H1 (cell line): ENCODE measurements around the gene DNAJC17. TPM values are rescaled to one million over a fixed set of nuclear protein-coding genes. Genes with fewer than 3 reads are reported as not detected.

Experiments used
- SIRT6 ChIP-seq: IDR thresholded peaks from one replicate; pipeline ENCODE4 v1.7.1; 2012; ENCODE audit warnings: low read length, inconsistent platforms
- polyA plus RNA-seq, 7 experiments: library from polyadenylated mRNA; depleted of rRNA in 3 of 7; stranded (reverse) in 5 of 7; unstranded in 2 of 7; fragments of >200 nt in 5 of 7; fragments of 200-250 nt in 2 of 7; gene quantifications; 1 replicate in 5 of 7; 2 replicates in 1 of 7; 4 replicates in 1 of 7; pipeline versions ENCODE4 v1.2.1 to v1.2.3, GENCODE V29; 2011 to 2013; ENCODE audit warnings: missing spikeins in 2 of 7, mixed read lengths in 2 of 7
- total RNA-seq: library from RNA; stranded (reverse); fragmentation: NEBNext Ultra II Directional; extraction: Animal tissue kit (Norgen Biotek cat#: 25700); gene quantifications from 2 replicates; pipeline ENCODE4 v1.2.1, GENCODE V29; 2021
- TF ChIP-seq, protein P1 (sequence below): fragments of 300-600 bp; sonication (generic); IDR thresholded peaks from 2 replicates; pipeline ENCODE4 v1.7.1; 2012; ENCODE audit warnings: low read length, moderate library complexity, mild to moderate bottlenecking, inconsistent platforms; ENCODE audit not compliant: insufficient replicate concordance

Gene DNAJC17
- total and polyA plus RNA-seq, 2 of the 8 experiments (the other 6 are each of a cell fraction or from before 2014, with no cell fraction given), result 39.5 to 45.4 TPM

DNA sequence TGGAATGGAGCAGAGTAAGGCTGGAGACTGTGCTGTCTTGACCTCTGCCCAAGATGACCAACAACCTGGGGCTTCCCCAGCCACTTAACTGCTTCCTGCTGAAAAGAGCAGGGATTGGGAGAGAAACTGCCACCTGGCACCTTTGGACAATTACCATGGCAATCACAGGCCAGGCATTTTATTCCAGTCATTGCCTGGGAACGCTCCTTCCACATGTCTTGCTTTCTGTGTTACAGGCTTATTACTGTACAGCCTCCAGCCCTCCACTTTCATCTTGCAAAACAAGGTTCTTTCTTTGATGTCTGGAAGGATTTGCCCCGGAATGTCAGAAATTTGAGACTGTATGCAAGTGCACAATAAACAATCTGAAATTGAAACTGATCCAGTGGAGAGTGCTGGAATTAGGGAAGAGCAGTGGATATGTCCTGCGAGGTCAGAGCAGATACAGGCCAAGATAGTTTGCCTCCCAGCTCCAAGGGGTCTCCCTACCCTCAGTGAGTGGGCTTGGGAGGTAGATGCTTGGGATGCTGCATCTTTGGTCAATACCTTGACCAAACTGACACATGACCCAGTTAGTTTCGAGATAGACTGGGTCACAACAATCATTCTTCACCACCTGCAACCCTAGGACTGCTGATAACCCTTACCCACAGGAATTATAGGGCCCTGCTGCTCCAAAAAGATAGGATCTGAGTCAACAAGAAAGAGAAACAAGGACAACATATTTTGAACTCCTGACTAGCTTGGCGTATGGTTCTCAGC is 18.6 kb upstream of the DNAJC17 start (continued):
- TF ChIP-seq, protein P1, sequence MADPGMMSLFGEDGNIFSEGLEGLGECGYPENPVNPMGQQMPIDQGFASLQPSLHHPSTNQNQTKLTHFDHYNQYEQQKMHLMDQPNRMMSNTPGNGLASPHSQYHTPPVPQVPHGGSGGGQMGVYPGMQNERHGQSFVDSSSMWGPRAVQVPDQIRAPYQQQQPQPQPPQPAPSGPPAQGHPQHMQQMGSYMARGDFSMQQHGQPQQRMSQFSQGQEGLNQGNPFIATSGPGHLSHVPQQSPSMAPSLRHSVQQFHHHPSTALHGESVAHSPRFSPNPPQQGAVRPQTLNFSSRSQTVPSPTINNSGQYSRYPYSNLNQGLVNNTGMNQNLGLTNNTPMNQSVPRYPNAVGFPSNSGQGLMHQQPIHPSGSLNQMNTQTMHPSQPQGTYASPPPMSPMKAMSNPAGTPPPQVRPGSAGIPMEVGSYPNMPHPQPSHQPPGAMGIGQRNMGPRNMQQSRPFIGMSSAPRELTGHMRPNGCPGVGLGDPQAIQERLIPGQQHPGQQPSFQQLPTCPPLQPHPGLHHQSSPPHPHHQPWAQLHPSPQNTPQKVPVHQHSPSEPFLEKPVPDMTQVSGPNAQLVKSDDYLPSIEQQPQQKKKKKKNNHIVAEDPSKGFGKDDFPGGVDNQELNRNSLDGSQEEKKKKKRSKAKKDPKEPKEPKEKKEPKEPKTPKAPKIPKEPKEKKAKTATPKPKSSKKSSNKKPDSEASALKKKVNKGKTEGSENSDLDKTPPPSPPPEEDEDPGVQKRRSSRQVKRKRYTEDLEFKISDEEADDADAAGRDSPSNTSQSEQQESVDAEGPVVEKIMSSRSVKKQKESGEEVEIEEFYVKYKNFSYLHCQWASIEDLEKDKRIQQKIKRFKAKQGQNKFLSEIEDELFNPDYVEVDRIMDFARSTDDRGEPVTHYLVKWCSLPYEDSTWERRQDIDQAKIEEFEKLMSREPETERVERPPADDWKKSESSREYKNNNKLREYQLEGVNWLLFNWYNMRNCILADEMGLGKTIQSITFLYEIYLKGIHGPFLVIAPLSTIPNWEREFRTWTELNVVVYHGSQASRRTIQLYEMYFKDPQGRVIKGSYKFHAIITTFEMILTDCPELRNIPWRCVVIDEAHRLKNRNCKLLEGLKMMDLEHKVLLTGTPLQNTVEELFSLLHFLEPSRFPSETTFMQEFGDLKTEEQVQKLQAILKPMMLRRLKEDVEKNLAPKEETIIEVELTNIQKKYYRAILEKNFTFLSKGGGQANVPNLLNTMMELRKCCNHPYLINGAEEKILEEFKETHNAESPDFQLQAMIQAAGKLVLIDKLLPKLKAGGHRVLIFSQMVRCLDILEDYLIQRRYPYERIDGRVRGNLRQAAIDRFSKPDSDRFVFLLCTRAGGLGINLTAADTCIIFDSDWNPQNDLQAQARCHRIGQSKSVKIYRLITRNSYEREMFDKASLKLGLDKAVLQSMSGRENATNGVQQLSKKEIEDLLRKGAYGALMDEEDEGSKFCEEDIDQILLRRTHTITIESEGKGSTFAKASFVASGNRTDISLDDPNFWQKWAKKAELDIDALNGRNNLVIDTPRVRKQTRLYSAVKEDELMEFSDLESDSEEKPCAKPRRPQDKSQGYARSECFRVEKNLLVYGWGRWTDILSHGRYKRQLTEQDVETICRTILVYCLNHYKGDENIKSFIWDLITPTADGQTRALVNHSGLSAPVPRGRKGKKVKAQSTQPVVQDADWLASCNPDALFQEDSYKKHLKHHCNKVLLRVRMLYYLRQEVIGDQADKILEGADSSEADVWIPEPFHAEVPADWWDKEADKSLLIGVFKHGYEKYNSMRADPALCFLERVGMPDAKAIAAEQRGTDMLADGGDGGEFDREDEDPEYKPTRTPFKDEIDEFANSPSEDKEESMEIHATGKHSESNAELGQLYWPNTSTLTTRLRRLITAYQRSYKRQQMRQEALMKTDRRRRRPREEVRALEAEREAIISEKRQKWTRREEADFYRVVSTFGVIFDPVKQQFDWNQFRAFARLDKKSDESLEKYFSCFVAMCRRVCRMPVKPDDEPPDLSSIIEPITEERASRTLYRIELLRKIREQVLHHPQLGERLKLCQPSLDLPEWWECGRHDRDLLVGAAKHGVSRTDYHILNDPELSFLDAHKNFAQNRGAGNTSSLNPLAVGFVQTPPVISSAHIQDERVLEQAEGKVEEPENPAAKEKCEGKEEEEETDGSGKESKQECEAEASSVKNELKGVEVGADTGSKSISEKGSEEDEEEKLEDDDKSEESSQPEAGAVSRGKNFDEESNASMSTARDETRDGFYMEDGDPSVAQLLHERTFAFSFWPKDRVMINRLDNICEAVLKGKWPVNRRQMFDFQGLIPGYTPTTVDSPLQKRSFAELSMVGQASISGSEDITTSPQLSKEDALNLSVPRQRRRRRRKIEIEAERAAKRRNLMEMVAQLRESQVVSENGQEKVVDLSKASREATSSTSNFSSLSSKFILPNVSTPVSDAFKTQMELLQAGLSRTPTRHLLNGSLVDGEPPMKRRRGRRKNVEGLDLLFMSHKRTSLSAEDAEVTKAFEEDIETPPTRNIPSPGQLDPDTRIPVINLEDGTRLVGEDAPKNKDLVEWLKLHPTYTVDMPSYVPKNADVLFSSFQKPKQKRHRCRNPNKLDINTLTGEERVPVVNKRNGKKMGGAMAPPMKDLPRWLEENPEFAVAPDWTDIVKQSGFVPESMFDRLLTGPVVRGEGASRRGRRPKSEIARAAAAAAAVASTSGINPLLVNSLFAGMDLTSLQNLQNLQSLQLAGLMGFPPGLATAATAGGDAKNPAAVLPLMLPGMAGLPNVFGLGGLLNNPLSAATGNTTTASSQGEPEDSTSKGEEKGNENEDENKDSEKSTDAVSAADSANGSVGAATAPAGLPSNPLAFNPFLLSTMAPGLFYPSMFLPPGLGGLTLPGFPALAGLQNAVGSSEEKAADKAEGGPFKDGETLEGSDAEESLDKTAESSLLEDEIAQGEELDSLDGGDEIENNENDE, result no peak
- no peak for TF ChIP-seq SIRT6
